NCI-H128 (cell line): Measurements from ENCODE around the gene ASIC2.

Experiments used
- DNase-seq: peaks from one replicate; lab custom pipeline; 2025; ENCODE audit not compliant: unreplicated experiment; lab: John Stamatoyannopoulos, UW

ASIC2 gene

GRCh38 chr17:33205552-33205951, 87.5 kb downstream of the ASIC2 start:
- DNase-seq: no peak

DNA sequence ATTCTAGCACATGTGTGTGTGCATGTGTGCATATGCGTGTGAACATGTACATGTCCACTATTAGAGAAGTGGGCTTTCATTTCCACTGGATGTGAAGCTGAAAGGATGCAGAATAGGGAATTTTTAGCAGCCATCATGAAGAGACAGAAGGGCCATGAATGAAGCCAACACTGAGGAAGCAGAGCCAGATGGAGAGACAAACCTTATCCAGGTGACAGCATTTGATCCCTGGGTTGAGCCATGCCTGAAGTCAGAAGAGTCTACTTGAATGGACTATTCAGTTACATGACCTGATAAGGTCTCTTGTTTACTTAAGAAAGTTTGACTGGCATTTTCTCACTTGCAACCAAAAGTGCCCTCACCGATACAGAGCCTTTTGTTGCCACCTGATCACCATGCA, 88.4 kb downstream of the ASIC2 start:
- DNase-seq: no peak

GRCh38 chr17:33204156-33204555, 88.9 kb downstream of the ASIC2 start:
- no peak for DNase-seq

DNA sequence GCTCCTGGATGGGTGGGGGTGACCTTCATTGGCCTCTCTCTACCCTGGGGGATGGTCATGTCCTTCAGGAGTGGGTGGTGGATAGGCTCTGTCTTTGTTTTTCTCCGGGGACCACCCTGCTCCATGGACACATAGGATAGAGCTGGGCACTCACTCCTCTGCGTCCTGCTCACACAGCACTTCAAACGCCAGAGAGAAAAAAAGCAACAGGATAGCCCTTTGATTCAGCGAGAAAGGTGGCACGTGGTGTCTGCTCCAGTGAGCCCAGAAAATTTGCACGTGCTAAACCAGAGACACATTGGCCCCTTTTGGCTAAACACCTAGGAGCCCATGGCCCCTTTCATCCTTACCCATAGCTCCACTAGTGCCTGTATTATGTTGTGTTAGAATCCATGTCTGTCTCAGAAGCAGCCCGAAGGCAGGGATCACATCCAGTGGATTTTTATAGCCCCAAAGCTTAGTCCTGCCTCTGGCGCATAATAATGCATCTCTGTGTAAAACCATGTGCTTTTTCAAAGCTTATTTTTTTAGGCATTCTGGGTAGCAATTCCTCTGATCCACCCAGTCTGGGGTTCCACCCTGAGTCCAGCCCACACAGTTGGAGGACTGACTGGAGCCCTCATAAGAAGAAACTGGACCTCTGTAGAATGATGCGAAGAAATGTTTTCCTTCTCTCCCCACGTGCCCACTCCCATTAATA, 90.1 kb downstream of the ASIC2 start:
- no peak for DNase-seq

DNA sequence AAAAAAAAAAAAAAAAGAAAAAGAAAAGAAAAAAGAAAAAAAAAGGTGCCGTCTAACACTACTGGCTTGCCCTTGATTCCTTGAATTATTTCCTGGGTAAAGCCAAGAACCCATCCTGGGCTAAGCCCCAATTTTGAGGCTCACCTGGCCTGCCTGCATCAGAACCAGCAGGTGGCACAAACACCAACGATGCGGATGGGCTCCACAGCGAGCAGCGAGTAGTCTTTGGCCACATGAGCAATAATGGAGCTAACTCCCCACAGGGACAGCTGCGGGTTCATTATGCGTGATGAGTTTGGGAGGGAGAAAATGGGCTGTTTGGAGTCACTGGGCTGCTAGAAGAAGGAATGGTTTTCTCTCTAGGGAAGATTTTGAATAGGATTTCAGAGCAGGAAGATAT, 91.1 kb downstream of the ASIC2 start:
- DNase-seq: no peak

DNA sequence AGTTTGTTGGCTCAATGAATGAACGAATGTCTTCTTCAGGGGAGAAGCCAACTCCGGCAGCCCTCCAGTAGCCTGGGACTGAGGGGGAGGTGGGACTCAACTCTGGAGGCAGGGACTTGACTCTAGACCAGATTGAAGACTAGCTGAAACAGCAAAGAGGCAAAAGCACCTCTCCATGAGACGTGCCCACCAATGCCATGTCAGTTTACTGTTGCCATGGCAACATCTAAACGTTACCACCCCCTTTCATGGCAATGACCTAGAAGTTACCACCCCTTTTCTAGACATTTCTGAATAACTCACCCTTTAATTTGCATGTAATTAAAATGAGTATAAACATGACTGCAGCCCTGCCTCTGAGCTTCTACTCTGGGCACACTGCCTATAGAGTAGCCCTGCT, 91.8 kb downstream of the ASIC2 start:
- DNase-seq: no peak

DNA sequence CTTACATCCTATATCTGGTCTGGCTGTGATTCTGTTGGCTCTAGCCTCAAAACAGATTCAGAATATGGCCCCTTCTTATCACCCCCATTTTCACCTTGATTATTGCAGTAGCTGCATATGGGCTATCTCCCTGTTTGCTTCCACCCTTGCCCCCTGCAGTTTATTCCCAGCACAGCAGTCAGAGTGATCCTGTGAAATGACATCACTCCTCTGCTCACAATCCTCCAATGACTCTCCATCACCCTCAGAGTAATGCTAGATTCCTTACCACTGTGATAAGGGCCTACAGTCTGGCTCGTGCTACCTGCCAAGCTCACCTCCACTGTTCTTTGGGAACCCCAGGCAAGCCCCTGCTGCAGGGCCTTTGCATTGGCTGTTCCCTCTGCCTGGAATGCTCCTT, 92.5 kb downstream of the ASIC2 start:
- no peak for DNase-seq

DNA sequence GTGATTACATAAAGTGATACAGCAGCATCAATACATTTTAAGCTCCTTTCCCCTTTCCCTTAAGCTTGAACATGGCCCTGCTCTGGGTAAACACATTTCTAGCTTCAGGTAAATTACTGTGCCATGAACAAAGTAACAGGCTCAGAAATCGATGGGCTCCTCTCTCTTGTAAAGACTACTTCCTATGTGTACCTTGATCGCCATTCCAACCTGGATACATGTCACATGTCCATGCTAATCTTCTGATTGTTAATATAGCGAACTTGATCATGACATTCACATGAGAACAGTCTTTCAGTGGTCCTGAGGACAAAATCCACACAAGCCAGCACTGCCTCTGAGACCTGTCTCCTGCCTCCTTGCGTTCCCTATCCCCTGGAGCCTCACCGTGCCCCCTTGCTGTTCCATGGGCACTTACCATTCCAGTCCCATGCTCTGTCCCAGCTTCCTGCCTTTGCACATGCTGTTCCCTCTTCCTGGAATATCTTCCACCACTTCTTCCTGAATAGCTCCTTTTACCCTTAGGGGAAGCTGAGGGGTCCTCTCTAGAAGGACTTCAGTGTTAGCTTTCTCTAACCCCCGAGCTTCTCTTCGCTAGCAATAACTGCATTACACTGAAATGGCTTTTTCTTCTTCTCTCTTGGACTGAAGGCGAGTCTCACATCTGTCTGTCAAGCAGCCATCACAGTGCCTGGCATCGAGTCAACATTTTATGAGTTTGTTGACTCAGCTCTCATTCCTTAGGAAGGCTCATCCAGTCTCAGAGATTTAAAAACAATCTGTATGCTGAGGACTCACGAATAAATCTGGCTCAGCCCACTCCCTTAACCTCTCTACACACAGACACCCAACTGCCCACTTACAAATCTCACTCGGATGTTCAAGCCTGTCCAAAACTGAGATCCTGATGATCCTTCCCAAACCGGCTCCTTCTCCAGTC, 93.3 kb downstream of the ASIC2 start:
- DNase-seq: no peak

GRCh38 chr17:33198954-33199353, 94.1 kb downstream of the ASIC2 start:
- no peak for DNase-seq

DNA sequence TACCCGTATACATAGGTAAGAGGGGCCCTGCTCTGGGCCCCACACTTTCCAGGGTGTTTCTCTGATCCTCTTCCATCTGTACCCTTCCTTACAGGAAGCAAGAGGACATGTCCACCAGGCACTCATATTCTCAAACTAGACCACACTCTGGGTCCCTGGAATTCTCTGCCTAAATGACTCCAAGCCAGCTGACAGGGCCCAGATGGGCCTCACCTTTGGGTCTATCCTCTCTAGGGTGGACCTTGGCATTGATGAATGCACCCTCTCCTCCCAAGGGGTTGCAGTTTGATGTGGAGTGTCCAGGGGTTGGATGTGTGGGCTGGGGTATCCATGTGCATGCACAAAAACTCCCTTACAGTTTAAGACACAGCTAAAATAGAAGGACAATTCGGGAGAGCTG, 95.8 kb downstream of the ASIC2 start:
- DNase-seq: no peak

GRCh38 chr17:33196883-33197282, 96.2 kb downstream of the ASIC2 start:
- DNase-seq: no peak

GRCh38 chr17:33192951-33193911, 99.9 kb downstream of the ASIC2 start:
- DNase-seq: no peak

GRCh38 chr17:33183487-33184026, 109.5 kb downstream of the ASIC2 start:
- no peak for DNase-seq

GRCh38 chr17:33179151-33179550, 113.9 kb downstream of the ASIC2 start:
- DNase-seq: no peak

GRCh38 chr17:33178681-33179080, 114.4 kb downstream of the ASIC2 start:
- DNase-seq: no peak

- no peak for DNase-seq
These were observed 117.5 kb downstream of the ASIC2 start for GRCh38 chr17:33175562-33175961.

GRCh38 chr17:33171931-33172330, 121.2 kb downstream of the ASIC2 start:
- no peak for DNase-seq

DNA sequence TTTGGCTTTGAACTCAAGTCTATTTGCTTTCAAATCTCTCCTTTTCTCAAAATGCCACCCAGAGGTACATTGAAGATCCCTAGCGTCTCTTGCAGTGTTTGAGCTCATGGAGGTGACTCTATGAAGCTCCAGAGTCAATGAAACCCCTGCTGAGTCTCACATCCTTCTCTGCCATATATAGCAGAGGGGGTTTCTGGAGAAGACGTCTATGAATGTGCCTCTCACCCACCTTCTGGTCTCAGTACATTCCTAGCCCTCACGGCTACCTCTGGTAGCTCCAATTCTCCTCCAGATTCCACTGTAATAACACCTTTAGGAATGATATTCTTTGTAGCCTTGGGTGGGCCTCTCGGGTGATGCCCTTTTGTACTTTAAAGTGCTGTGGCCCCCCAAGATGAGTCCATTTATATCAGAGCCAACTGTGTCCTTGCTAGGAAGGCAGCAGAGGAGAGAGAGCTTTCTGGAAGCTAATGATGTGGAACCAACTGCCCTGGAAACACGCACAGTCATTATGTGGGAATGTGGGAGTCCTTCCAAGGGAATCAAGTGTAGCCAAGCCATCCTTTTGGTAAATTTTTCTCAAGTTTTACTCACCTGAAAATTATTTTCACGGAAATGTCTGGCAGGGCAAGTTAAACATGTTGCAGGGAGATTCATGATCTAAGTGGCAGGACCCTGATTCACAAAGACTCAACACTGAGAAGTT, 123.4 kb downstream of the ASIC2 start:
- DNase-seq: no peak

GRCh38 chr17:33167736-33168135, 125.4 kb downstream of the ASIC2 start:
- DNase-seq: no peak

DNA sequence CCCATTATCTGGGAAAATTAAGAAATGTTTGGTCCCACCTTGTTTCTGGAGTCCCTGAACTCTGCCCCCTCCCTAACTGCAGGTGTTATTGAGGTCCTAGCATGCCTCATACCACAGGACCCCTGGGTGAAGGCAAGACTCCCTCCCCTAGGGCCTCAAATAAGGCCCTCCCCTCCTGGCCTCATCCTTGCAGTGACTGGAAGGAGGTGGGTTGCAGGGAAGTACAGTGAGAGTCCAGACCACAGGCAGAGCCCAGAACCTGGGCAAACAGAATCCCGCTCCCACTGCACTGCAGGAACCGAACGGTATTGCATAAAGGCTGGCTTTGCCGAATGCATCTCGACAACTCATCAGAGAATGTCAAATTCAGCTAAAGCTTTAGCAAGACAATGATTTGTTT, 126.6 kb downstream of the ASIC2 start:
- DNase-seq: no peak
